Activated CD8-positive, alpha-beta memory T cell treated with anti-CD3 and anti-CD28 coated beads, Interleukin-2, amount 50 U/mL, for 1 hour (primary cell): ENCODE results near the gene HAP1.
A peak's percentile ranks its signal among the peaks of the same experiment; 100 is the strongest.
"Not testable (repeated sequence)": the region's sequence is repeated elsewhere in the genome, so short reads cannot be mapped to it uniquely, and the experiment has no call there.

ENCODE experiments used
- DNase-seq: peaks from one replicate; pipeline ENCODE4 v3.0.0-alpha.2; 2020; ENCODE audit errors: extremely low read depth

Gene HAP1

GRCh38 chr17:41690497-41690896 is 43.9 kb downstream of the HAP1 start:
- no peak for DNase-seq

GRCh38 chr17:41689497-41690299 is 44.7 kb downstream of the HAP1 start:
- no peak for DNase-seq

- DNase-seq = peak; percentile 98
Measured at GRCh38 chr17:41688641-41689496, 45.6 kb downstream of the HAP1 start, which contains the start of gene EIF1. Gene EIF1, plus strand, starts transcription at chr17:41688885. Its CDS starts 154 bp downstream, at chr17:41689039.

GRCh38 chr17:41687828-41688640 is 46.4 kb downstream of the HAP1 start:
- DNase-seq = no peak

GRCh38 chr17:41686281-41686680 is 48.2 kb downstream of the HAP1 start:
- DNase-seq = no peak

GRCh38 chr17:41685753-41686152 is 48.7 kb downstream of the HAP1 start:
- not testable (repeated sequence) for DNase-seq

- DNase-seq = no peak
Measured at GRCh38 chr17:41684035-41684434, 50.4 kb downstream of the HAP1 start.

- DNase-seq = no peak
Measured at GRCh38 chr17:41683441-41684007, 50.9 kb downstream of the HAP1 start.

GRCh38 chr17:41682631-41683030 is 51.8 kb downstream of the HAP1 start:
- DNase-seq = no peak

- DNase-seq = no peak
Measured at GRCh38 chr17:41681776-41682175, 52.7 kb downstream of the HAP1 start.

- DNase-seq = no peak
Measured at GRCh38 chr17:41680426-41681040, 53.9 kb downstream of the HAP1 start.

- no peak for DNase-seq
Measured at GRCh38 chr17:41679740-41680425, 54.6 kb downstream of the HAP1 start.

- DNase-seq = no peak
Measured at GRCh38 chr17:41678907-41679739, 55.3 kb downstream of the HAP1 start.

GRCh38 chr17:41678411-41678906 is 56.0 kb downstream of the HAP1 start:
- no peak for DNase-seq

GRCh38 chr17:41676058-41676419 is 58.4 kb downstream of the HAP1 start:
- no peak for DNase-seq

GRCh38 chr17:41675157-41676057 is 59.0 kb downstream of the HAP1 start:
- DNase-seq = not testable (repeated sequence)
